GM23248 (cell line): ENCODE data around the gene DOK6. TPM values are rescaled to one million over a fixed set of nuclear protein-coding genes. Genes with fewer than 3 reads are reported as not detected.

Experiments used
- DNase-seq: peaks from one replicate; pipeline ENCODE4 v3.0.0-alpha.2; 2015
- H2AFZ ChIP-seq: fragments of 200-600 bp; sonication (generic); 2 replicates; pipeline ENCODE4 v1.6.1; 2016; ENCODE audit warnings: antibody characterized with exemption
- H3F3A ChIP-seq: fragments of 200-600 bp; sonication (generic); 2 replicates; pipeline ENCODE4 v1.6.1; 2016; ENCODE audit warnings: mild to moderate bottlenecking, antibody characterized with exemption, mixed run types; ENCODE audit not compliant: insufficient read depth
- H3K27ac ChIP-seq: fragments of 200-600 bp; sonication (generic); 2 replicates; pipeline ENCODE4 v1.5.1; 2016; ENCODE audit warnings: mild to moderate bottlenecking
- H3K27me3 ChIP-seq: fragments of 200-600 bp; sonication (generic); replicated peaks from 2 replicates; pipeline ENCODE4 v1.6.1; 2016; ENCODE audit warnings: mild to moderate bottlenecking; ENCODE audit not compliant: insufficient read depth
- H3K36me3 ChIP-seq: fragments of 200-600 bp; sonication (generic); 2 replicates; pipeline ENCODE4 v1.6.1; 2016; ENCODE audit warnings: low read depth, mild to moderate bottlenecking
- H3K4me1 ChIP-seq: fragments of 200-600 bp; sonication (generic); 2 replicates; pipeline ENCODE4 v1.6.1; 2016; ENCODE audit warnings: mild to moderate bottlenecking; ENCODE audit not compliant: insufficient read depth
- H3K4me2 ChIP-seq: fragments of 200-600 bp; sonication (generic); one replicate; pipeline ENCODE4 v1.6.1; 2016; ENCODE audit warnings: mild to moderate bottlenecking; ENCODE audit not compliant: unreplicated experiment
- H3K4me3 ChIP-seq: fragments of 200-600 bp; sonication (generic); 2 replicates; pipeline ENCODE4 v1.5.1; 2016; ENCODE audit warnings: mild to moderate bottlenecking
- H3K79me2 ChIP-seq: fragments of 200-600 bp; sonication (generic); 2 replicates; pipeline ENCODE4 v1.6.1; 2016; ENCODE audit warnings: mild to moderate bottlenecking; ENCODE audit not compliant: insufficient read depth
- H3K9ac ChIP-seq: fragments of 200-600 bp; sonication (generic); 2 replicates; pipeline ENCODE4 v1.6.1; 2016; ENCODE audit warnings: mild to moderate bottlenecking
- H3K9me2 ChIP-seq: fragments of 200-600 bp; sonication (generic); 2 replicates; pipeline ENCODE4 v1.6.1; 2016; ENCODE audit warnings: mixed run types, mild to moderate bottlenecking, moderate library complexity; ENCODE audit not compliant: insufficient read depth
- H3K9me3 ChIP-seq: fragments of 200-600 bp; sonication (generic); one replicate; pipeline ENCODE4 v1.6.1; 2017; ENCODE audit warnings: low read depth
- H4K20me1 ChIP-seq: fragments of 200-600 bp; sonication (generic); 2 replicates; pipeline ENCODE4 v1.6.0; 2016; ENCODE audit not compliant: insufficient read depth
- EZH2 ChIP-seq: fragments of 200-600 bp; sonication (generic); IDR thresholded peaks from 2 replicates; pipeline ENCODE4 v1.6.1; 2018; ENCODE audit warnings: antibody characterized with exemption, mild to moderate bottlenecking; ENCODE audit not compliant: insufficient read depth, poor library complexity, severe bottlenecking
- EZH2phosphoT487 ChIP-seq: fragments of 200-600 bp; sonication (generic); IDR thresholded peaks from 2 replicates; pipeline ENCODE4 v1.6.1; 2018; ENCODE audit warnings: antibody characterized with exemption, moderate library complexity, mild to moderate bottlenecking, low read depth; ENCODE audit not compliant: insufficient read depth
- WGBS, 2 experiments: methylation state at CpG; one replicate each; pipeline ENCODE4 v1.1.6; 2015 to 2017; ENCODE audit warnings: low lambda C conversion rate in 2 of 2, low coverage in 1 of 2; ENCODE audit errors: missing lambda C conversion rate in 2 of 2; 5-methylcytosine and 5-hydroxymethylcytosine counted together
- in situ Hi-C: fragments of 300-500 bp; cut with MboI; formaldehyde crosslinking; loops from 2 replicates; pipeline ENCODE4 v1.15.0; 2020
- polyA plus RNA-seq: library from polyadenylated mRNA; unstranded; fragments of >200 nt; fragmentation: Nextera tagmentation; extraction: Ambion mirVana; gene quantifications from 2 replicates; pipeline ENCODE4 v1.2.1, GENCODE V29; 2016
- total RNA-seq: library from RNA; depleted of rRNA; stranded (reverse); fragments of >200 nt; shearing (Covaris generic); gene quantifications from 2 replicates; pipeline ENCODE4 v1.2.3, GENCODE V29; 2014

DOK6 gene
- total and polyA plus RNA-seq, 2 experiments from 2014 or later, result 1.1 to 5.2 TPM

DNA sequence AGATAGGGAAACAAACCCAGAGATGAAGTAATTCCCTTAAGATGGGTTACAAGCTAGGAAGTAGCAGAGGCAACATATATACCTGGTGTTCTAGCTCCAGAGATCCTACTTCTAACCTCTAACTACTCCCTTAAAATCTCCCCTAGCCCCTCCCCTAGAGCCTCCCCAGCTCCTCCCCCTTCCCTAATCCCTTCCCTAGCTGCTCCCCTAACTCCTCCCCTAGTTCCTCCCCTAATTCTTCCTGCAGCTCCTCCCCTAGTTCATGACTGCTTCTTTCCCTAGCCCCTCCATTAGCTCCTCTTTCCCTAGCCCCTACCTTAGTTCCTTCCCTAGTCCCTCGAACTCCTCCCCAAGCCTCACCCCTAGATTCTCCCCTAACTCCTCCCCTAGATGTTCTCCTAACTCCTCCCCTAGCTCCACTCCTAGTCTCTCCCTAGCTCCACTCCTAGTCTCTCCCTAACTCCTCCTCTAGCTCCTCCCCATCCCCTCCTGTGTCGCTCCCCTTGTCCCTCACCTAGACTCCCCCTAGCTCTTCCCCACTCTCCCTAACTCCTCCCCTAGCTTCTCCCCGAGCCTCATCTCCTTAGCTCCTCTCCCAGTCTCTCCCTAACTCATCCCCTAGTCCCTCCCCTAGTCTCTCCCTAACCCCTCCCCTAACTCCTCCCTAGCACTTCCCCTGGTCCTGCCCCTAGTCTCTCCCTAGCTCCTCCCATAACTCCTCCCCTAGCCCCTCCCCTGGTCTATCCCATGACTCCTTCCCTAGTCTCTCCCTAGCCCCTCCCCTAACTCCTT, 438.1 kb downstream of the DOK6 start:
- Histone ChIP-seq H3K9ac (no peak overlapping the region), H3K4me1 (no peaks in the 10 kb centered on the region), H3K27ac (no peak overlapping the region), H3K4me2 (no peak overlapping the region), H3K36me3 (no peaks in the 10 kb centered on the region), H3K4me3 (no peak overlapping the region), H3F3A (no peaks in the 10 kb centered on the region), H3K9me2 (no peaks in the 10 kb centered on the region), H3K9me3 (no peaks in the 10 kb centered on the region), H3K27me3 (no peaks in the 10 kb centered on the region), H3K79me2 (no peaks in the 10 kb centered on the region), H2AFZ (no peak overlapping the region), H4K20me1 (no peaks in the 10 kb centered on the region)
- in situ Hi-C loops, result no loop called here
- TF ChIP-seq EZH2, result no peak
- no peak for TF ChIP-seq EZH2phosphoT487
- DNase-seq, result no peak
- 89 to 100% methylated on average over 2 to 3 of the region's 3 CpGs for WGBS, 2 experiments

DNA sequence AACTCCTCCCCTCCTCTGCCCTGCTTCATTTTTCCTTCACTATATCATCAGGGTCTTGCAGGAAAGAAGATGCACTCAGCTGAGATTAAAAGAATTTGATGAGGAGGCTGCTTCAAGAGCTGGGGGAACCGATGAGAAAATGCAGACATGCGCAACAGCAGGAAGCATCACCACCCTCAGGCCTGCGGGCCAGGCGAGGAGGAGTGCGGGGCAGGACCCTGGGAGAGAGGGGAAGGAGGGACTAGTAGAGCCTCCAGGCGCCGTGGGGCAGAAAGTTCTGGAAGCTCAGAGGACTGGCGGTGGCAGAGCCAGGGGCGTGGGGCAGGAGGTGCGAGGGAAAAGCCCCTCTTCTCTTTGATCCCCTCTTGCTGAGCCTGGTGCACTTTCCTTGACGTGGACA, 438.8 kb downstream of the DOK6 start:
- H2AFZ ChIP-seq, result no peak overlapping the region
- H3K27ac ChIP-seq, result no peak overlapping the region
- no peak overlapping the region for H3K4me2 ChIP-seq
- 89 to 92% methylated on average over 11 of the region's 11 CpGs for WGBS, 2 experiments
- no peaks in the 10 kb centered on the region for H4K20me1 ChIP-seq
- H3K9ac ChIP-seq, result no peak overlapping the region
- no peaks in the 10 kb centered on the region for H3K4me1 ChIP-seq
- no peaks in the 10 kb centered on the region for H3K79me2 ChIP-seq
- in situ Hi-C loops, result no loop called here
- no peak for TF ChIP-seq EZH2phosphoT487
- no peak for TF ChIP-seq EZH2
- H3K4me3 ChIP-seq, result no peak overlapping the region
- no peaks in the 10 kb centered on the region for H3K27me3 ChIP-seq
- no peaks in the 10 kb centered on the region for H3K9me2 ChIP-seq
- H3F3A ChIP-seq, result no peaks in the 10 kb centered on the region
- no peak for DNase-seq
- no peaks in the 10 kb centered on the region for H3K9me3 ChIP-seq
- H3K36me3 ChIP-seq, result no peaks in the 10 kb centered on the region

GRCh38 chr18:69840001-69840400, 439.3 kb downstream of the DOK6 start:
- H3K27me3 ChIP-seq, result no peaks in the 10 kb centered on the region
- H3K27ac ChIP-seq, result no peak overlapping the region

GRCh38 chr18:69840445-69840844, 439.8 kb downstream of the DOK6 start:
- Histone ChIP-seq H3F3A (no peaks in the 10 kb centered on the region), H3K36me3 (no peaks in the 10 kb centered on the region), H3K9ac (no peak overlapping the region), H4K20me1 (no peaks in the 10 kb centered on the region), H3K79me2 (no peaks in the 10 kb centered on the region), H3K9me2 (no peaks in the 10 kb centered on the region), H2AFZ (no peak overlapping the region), H3K4me3 (no peak overlapping the region), H3K27me3 (no peaks in the 10 kb centered on the region), H3K9me3 (no peaks in the 10 kb centered on the region), H3K4me2 (no peak overlapping the region), H3K4me1 (no peaks in the 10 kb centered on the region), H3K27ac (no peak overlapping the region)
- DNase-seq, result peak; percentile 6
- in situ Hi-C loops, result no loop called here
- TF ChIP-seq EZH2phosphoT487 (no peak), EZH2 (no peak)
- 86 to 87% methylated on average over 7 of the region's 7 CpGs for WGBS, 2 experiments

More at GRCh38 chr18:69840001-69840400, 439.3 kb downstream of the DOK6 start:
- Histone ChIP-seq H3K36me3 (no peaks in the 10 kb centered on the region), H3K9ac (no peak overlapping the region), H3K9me3 (no peaks in the 10 kb centered on the region), H3K9me2 (no peaks in the 10 kb centered on the region), H2AFZ (no peak overlapping the region), H3K4me3 (no peak overlapping the region), H3K4me2 (no peak overlapping the region), H3K79me2 (no peaks in the 10 kb centered on the region), H3F3A (no peaks in the 10 kb centered on the region), H3K4me1 (no peaks in the 10 kb centered on the region), H4K20me1 (no peaks in the 10 kb centered on the region)
- DNase-seq, result no peak
- in situ Hi-C loops, result no loop called here
- no peak for TF ChIP-seq EZH2
- TF ChIP-seq EZH2phosphoT487, result no peak
- 92% methylated on average over 11 of the region's 11 CpGs for WGBS, 2 experiments

DNA sequence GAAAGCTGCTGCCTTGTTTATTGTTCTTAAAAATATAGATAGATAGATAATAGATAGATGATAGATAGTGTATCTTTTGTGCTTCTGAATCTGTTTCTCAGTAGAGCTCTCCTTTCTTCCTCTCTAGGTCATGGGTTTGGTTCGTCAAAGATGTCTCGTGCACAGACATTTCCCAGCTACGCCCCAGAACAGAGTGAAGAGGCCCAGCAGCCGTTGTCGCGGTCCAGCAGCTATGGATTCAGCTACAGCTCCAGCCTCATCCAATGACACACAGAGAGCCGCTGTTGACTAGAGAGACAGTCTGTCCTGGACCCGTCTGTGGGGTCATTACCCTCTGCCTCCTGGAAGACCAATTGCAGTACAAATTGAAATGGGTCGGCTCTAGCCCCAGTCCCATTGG, 440.4 kb downstream of the DOK6 start:
- no peaks in the 10 kb centered on the region for H3K36me3 ChIP-seq
- H3K79me2 ChIP-seq, result no peaks in the 10 kb centered on the region
- in situ Hi-C loops, result no loop called here
- H3K9me2 ChIP-seq, result no peaks in the 10 kb centered on the region
- H3K27me3 ChIP-seq, result no peaks in the 10 kb centered on the region
- 95% methylated on average over 9 of the region's 9 CpGs for WGBS, 2 experiments
- no peaks in the 10 kb centered on the region for H3F3A ChIP-seq
- H3K9me3 ChIP-seq, result no peaks in the 10 kb centered on the region
- TF ChIP-seq EZH2phosphoT487 (no peak), EZH2 (no peak)
- no peaks in the 10 kb centered on the region for H3K4me1 ChIP-seq
- no peak overlapping the region for H3K4me3 ChIP-seq
- H3K27ac ChIP-seq, result no peak overlapping the region
- H3K4me2 ChIP-seq, result no peak overlapping the region
- no peak overlapping the region for H2AFZ ChIP-seq
- H4K20me1 ChIP-seq, result no peaks in the 10 kb centered on the region
- DNase-seq, result no peak
- no peak overlapping the region for H3K9ac ChIP-seq
